H1 (cell line): Measurements from ENCODE around the gene COX10. TPM values are rescaled to one million over a fixed set of nuclear protein-coding genes. Genes with fewer than 3 reads are reported as not detected.

Experiments
- CTCF ChIA-PET: fragments of 300-600 bp; sonication (Branson Sonifier 250); formaldehyde crosslinking; loops from one replicate; lab custom pipeline; 2021; ENCODE audit not compliant: partially characterized antibody; lab: Charles Lee
- POLR2A ChIA-PET: fragments of 300-600 bp; sonication (Branson Sonifier 250); formaldehyde crosslinking; loops from one replicate; lab custom pipeline; 2021; ENCODE audit warnings: inconsistent platforms; ENCODE audit not compliant: partially characterized antibody; lab: Charles Lee
- DNase-seq, 2 experiments: peaks; one replicate each; pipeline versions ENCODE4 v3.0.0 to v3.0.0-alpha.2; 2010 to 2022; ENCODE audit warnings: low spot score in 2 of 2, low read depth in 1 of 2, mixed read lengths in 1 of 2
- FAIRE-seq: peaks from 2 replicates; lab custom pipeline; 2011; peaks lifted over from hg19 to GRCh38; lab: Jason Lieb, UNC
- H2AFZ ChIP-seq: 2 replicates; pipeline ENCODE4 v1.8.1; 2012; ENCODE audit warnings: low read length, inconsistent platforms
- H2AK5ac ChIP-seq: 2 replicates; pipeline ENCODE4 v1.6.1; 2013; ENCODE audit warnings: low read depth, low read length
- H2BK120ac ChIP-seq: replicated peaks from 2 replicates; pipeline ENCODE3; 2013; ENCODE audit warnings: low read depth, low read length, inconsistent platforms
- H2BK12ac ChIP-seq: 2 replicates; pipeline ENCODE4 v1.6.1; 2013; ENCODE audit warnings: low read depth, low read length
- H2BK15ac ChIP-seq: 2 replicates; pipeline ENCODE4 v1.6.1; 2013; ENCODE audit warnings: low read length
- H2BK20ac ChIP-seq: 2 replicates; pipeline ENCODE4 v1.6.1; 2013; ENCODE audit warnings: low read length
- H2BK5ac ChIP-seq: 2 replicates; pipeline ENCODE4 v1.6.1; 2013; ENCODE audit warnings: low read depth, low read length
- H3K14ac ChIP-seq: 2 replicates; pipeline ENCODE4 v1.6.1; 2013; ENCODE audit warnings: inconsistent platforms; ENCODE audit not compliant: insufficient read length
- H3K18ac ChIP-seq: 2 replicates; pipeline ENCODE4 v1.6.1; 2013; ENCODE audit warnings: low read length; ENCODE audit errors: extremely low read depth
- H3K23ac ChIP-seq: 2 replicates; pipeline ENCODE4 v1.6.1; 2013; ENCODE audit warnings: inconsistent platforms; ENCODE audit not compliant: insufficient read length
- H3K23me2 ChIP-seq: 2 replicates; pipeline ENCODE4 v1.6.1; 2013; ENCODE audit warnings: low read depth, low read length
- H3K27ac ChIP-seq: 2 replicates; pipeline ENCODE4 v1.6.1; 2011; ENCODE audit warnings: low read depth, low read length, inconsistent platforms
- H3K27me3 ChIP-seq, 4 experiments: replicated peaks in 1 of 4; 1 replicate in 1 of 4; 2 replicates in 3 of 4; pipeline versions ENCODE4 v1.6.1 to v1.8.1; 2011 to 2013; ENCODE audit warnings: low read length in 3 of 4, mild to moderate bottlenecking in 3 of 4, inconsistent platforms in 2 of 4, mixed read lengths in 2 of 4, moderate library complexity in 1 of 4; ENCODE audit not compliant: control insufficient read depth in 3 of 4, insufficient read depth in 3 of 4; ENCODE audit errors: extremely low read depth in 1 of 4
- H3K36me3 ChIP-seq, 4 experiments: 2 replicates each; pipeline versions ENCODE4 v1.6.1 to v1.8.1; 2011 to 2013; ENCODE audit warnings: mild to moderate bottlenecking in 4 of 4, low read length in 3 of 4, moderate library complexity in 2 of 4, control low read depth in 1 of 4, inconsistent platforms in 1 of 4; ENCODE audit not compliant: insufficient read depth in 4 of 4, control insufficient read depth in 2 of 4
- H3K4ac ChIP-seq: replicated peaks from 2 replicates; pipeline ENCODE3; 2013; ENCODE audit warnings: low read length, low read depth, mixed read lengths, inconsistent platforms; ENCODE audit not compliant: insufficient read length
- H3K4me1 ChIP-seq, 4 experiments: replicated peaks in 1 of 4; 1 replicate in 1 of 4; 2 replicates in 3 of 4; pipeline versions ENCODE4 v1.6.1 to v1.8.1; 2011 to 2013; ENCODE audit warnings: low read length in 3 of 4, inconsistent platforms in 2 of 4, mixed read lengths in 1 of 4; ENCODE audit not compliant: insufficient read depth in 4 of 4, control insufficient read depth in 3 of 4
- H3K4me2 ChIP-seq, 2 experiments: 2 replicates each; pipeline versions ENCODE4 v1.6.1 to v1.8.1; 2011 to 2013; ENCODE audit warnings: low read depth in 2 of 2, low read length in 2 of 2, control low read depth in 1 of 2, inconsistent platforms in 1 of 2, mild to moderate bottlenecking in 1 of 2; ENCODE audit not compliant: insufficient read depth in 1 of 2
- H3K4me3 ChIP-seq, 4 experiments: fragments of 200-600, 300-600 bp in 1 of 4; sonication (generic), shearing (Covaris generic), sonication (Bioruptor Twin) in 1 of 4; 2 replicates each; pipeline versions ENCODE4 v1.5.1 to v1.8.1; 2011 to 2016; ENCODE audit warnings: low read length in 4 of 4, low read depth in 3 of 4, control low read depth in 2 of 4, inconsistent platforms in 2 of 4, mild to moderate bottlenecking in 2 of 4, mixed read lengths in 1 of 4, moderate library complexity in 1 of 4; ENCODE audit not compliant: insufficient read depth in 2 of 4; ENCODE audit errors: extremely low read depth in 1 of 4
- H3K56ac ChIP-seq: replicated peaks from 2 replicates; pipeline ENCODE3; 2013; ENCODE audit warnings: low read depth, mild to moderate bottlenecking, mixed read lengths, low read length, inconsistent platforms; ENCODE audit not compliant: insufficient read length
- H3K79me1 ChIP-seq: 2 replicates; pipeline ENCODE4 v1.6.1; 2013; ENCODE audit warnings: low read depth, low read length, control low read depth
- H3K79me2 ChIP-seq, 2 experiments: 2 replicates each; pipeline versions ENCODE4 v1.6.1 to v1.8.1; 2012 to 2013; ENCODE audit warnings: low read length in 2 of 2, mild to moderate bottlenecking in 2 of 2, inconsistent platforms in 1 of 2; ENCODE audit not compliant: insufficient read depth in 2 of 2, control insufficient read depth in 1 of 2
- H3K9ac ChIP-seq, 4 experiments: replicated peaks in 1 of 4; 1 replicate in 1 of 4; 2 replicates in 3 of 4; pipeline versions ENCODE4 v1.6.1 to v1.8.1; 2011 to 2013; ENCODE audit warnings: low read depth in 3 of 4, low read length in 3 of 4, control low read depth in 2 of 4, mild to moderate bottlenecking in 2 of 4, moderate library complexity in 2 of 4, inconsistent platforms in 1 of 4; ENCODE audit errors: extremely low read depth in 1 of 4
- H3K9me3 ChIP-seq, 2 experiments: 2 replicates each; pipeline versions ENCODE4 v1.6.1 to v1.8.1; 2012 to 2013; ENCODE audit warnings: mild to moderate bottlenecking in 2 of 2, moderate library complexity in 2 of 2, control low read depth in 1 of 2, inconsistent platforms in 1 of 2, low read depth in 1 of 2, low read length in 1 of 2, mixed read lengths in 1 of 2; ENCODE audit not compliant: insufficient read depth in 2 of 2
- H4K20me1 ChIP-seq, 2 experiments: replicated peaks in 1 of 2; 2 replicates each; pipeline versions ENCODE3 to v1.8.1; 2011 to 2013; ENCODE audit warnings: inconsistent platforms in 2 of 2, low read length in 2 of 2, mild to moderate bottlenecking in 1 of 2; ENCODE audit not compliant: insufficient read depth in 2 of 2, control insufficient read depth in 1 of 2
- H4K5ac ChIP-seq: 2 replicates; pipeline ENCODE4 v1.6.1; 2013; ENCODE audit warnings: low read length, low read depth, mixed read lengths, inconsistent platforms; ENCODE audit not compliant: insufficient read length
- H4K8ac ChIP-seq: 2 replicates; pipeline ENCODE4 v1.8.0; 2013; ENCODE audit warnings: mild to moderate bottlenecking, moderate library complexity, low read length, inconsistent platforms; ENCODE audit not compliant: insufficient read depth; ENCODE audit errors: extremely low read depth
- H4K91ac ChIP-seq: replicated peaks from 2 replicates; pipeline ENCODE3; 2013; ENCODE audit warnings: low read length, mixed read lengths, inconsistent platforms; ENCODE audit not compliant: insufficient read length
- BACH1 ChIP-seq: IDR thresholded peaks from 2 replicates; pipeline ENCODE4 v1.6.1; 2012; ENCODE audit warnings: low read length, improper control_type of control experiment
- BRCA1 ChIP-seq: IDR thresholded peaks from 2 replicates; pipeline ENCODE4 v1.6.1; 2012; ENCODE audit warnings: low read depth, low read length, improper control_type of control experiment
- CBX8 ChIP-seq: fragments of 300-800, 300-1000 bp; sonication (generic); IDR thresholded peaks from 2 replicates; pipeline ENCODE4 v1.7.1; 2016; ENCODE audit warnings: low read depth, low read length, borderline replicate concordance
- NRF1 ChIP-seq: IDR thresholded peaks from 2 replicates; pipeline ENCODE4 v1.6.1; 2011; ENCODE audit warnings: mild to moderate bottlenecking, low read depth, low read length, improper control_type of control experiment
- SIRT6 ChIP-seq: IDR thresholded peaks from one replicate; pipeline ENCODE4 v1.7.1; 2012; ENCODE audit warnings: low read length, inconsistent platforms
- TAF7 ChIP-seq: optimal IDR thresholded peaks from 2 replicates; pipeline ENCODE3; 2011; ENCODE audit warnings: low read depth, mild to moderate bottlenecking, inconsistent platforms, low read length, moderate library complexity, borderline replicate concordance
- TEAD4 ChIP-seq: IDR thresholded peaks from 2 replicates; pipeline ENCODE4 v1.6.1; 2012; ENCODE audit warnings: low read depth, low read length, inconsistent platforms, mixed read lengths
- WGBS, 2 experiments: shearing (Covaris generic) in 1 of 2; methylation state at CpG; one replicate each; pipeline versions ENCODE4 v1.1.6 to v1.1.7; 2013 to 2015; ENCODE audit warnings: low lambda C conversion rate in 2 of 2, mixed read lengths in 2 of 2, inconsistent platforms in 1 of 2, low coverage in 1 of 2, missing lambda C conversion rate in 1 of 2; ENCODE audit not compliant: insufficient replicate concordance in 2 of 2, insufficient coverage in 1 of 2, insufficient read length in 1 of 2; ENCODE audit errors: extremely low coverage in 1 of 2, missing lambda C conversion rate in 1 of 2; 5-methylcytosine and 5-hydroxymethylcytosine counted together
- polyA plus RNA-seq, 7 experiments: library from polyadenylated mRNA; depleted of rRNA in 3 of 7; stranded (reverse) in 5 of 7; unstranded in 2 of 7; fragments of >200 nt in 5 of 7; fragments of 200-250 nt in 2 of 7; gene quantifications; 1 replicate in 5 of 7; 2 replicates in 1 of 7; 4 replicates in 1 of 7; pipeline versions ENCODE4 v1.2.1 to v1.2.3, GENCODE V29; 2011 to 2013; ENCODE audit warnings: missing spikeins in 2 of 7, mixed read lengths in 2 of 7
- total RNA-seq: library from RNA; stranded (reverse); fragmentation: NEBNext Ultra II Directional; extraction: Animal tissue kit (Norgen Biotek cat#: 25700); gene quantifications from 2 replicates; pipeline ENCODE4 v1.2.1, GENCODE V29; 2021

Gene COX10
- total and polyA plus RNA-seq, 2 of the 8 experiments (the other 6 are each of a cell fraction or from before 2014, with no cell fraction given), result 18.0 to 23.0 TPM

- WGBS, 2 experiments, result 94% methylated on average over 29 of the region's 29 CpGs; no CpG with 5 or more reads in 1 of the 2 experiments
Observed at GRCh38 chr17:14206891-14207290, 137.6 kb downstream of the COX10 start.

More at GRCh38 chr17:14206891-14207290, 137.6 kb downstream of the COX10 start:
- Histone ChIP-seq H3K4me3 (no peak overlapping the region), H3K27me3 (no peaks in the 10 kb centered on the region), H4K91ac (no peak overlapping the region), H2BK12ac (no peak overlapping the region), H3K9me3 (peaks cover 8% of the 10 kb centered on the region in 2 experiments; a peak in 3 of 4 replicates), H3K56ac (no peak overlapping the region), H3K36me3 (peaks cover 0 to 12% (median 0%) of the 10 kb centered on the region in 4 experiments; a peak in 1 of 8 replicates), H2AFZ (no peak overlapping the region), H3K23me2 (no peaks in the 10 kb centered on the region), H2BK5ac (no peak overlapping the region), H2BK15ac (no peak overlapping the region), H3K14ac (no peak overlapping the region), H3K9ac (no peak overlapping the region), H2AK5ac (no peak overlapping the region), H3K79me1 (no peaks in the 10 kb centered on the region), H3K23ac (no peak overlapping the region), H4K8ac (no peak overlapping the region), H2BK20ac (no peak overlapping the region), H2BK120ac (no peak overlapping the region), H3K4ac (no peak overlapping the region), H3K18ac (no peak overlapping the region), H4K20me1 (no peaks in the 10 kb centered on the region), H3K79me2 (no peaks in the 10 kb centered on the region), H3K27ac (no peak overlapping the region), H3K4me1 (no peaks in the 10 kb centered on the region), H3K4me2 (no peak overlapping the region), H4K5ac (no peak overlapping the region)
- FAIRE-seq (no peak), DNase-seq (no peak)
- CTCF ChIA-PET, result interaction anchor here (1.1 to 1.3 kb wide), 3 partner anchors 9 to 347 kb away, joined by 3 to 7 read pairs (median 3); no protein-coding TSS in a partner anchor
- TF ChIP-seq TAF7 (no peak), BRCA1 (no peak), TEAD4 (no peak), CBX8 (no peak), NRF1 (no peak), BACH1 (no peak), SIRT6 (no peak)
- POLR2A ChIA-PET, result no interaction called here
